GM18519 (cell line): ENCODE results near the gene EEA1.
"Not testable (repeated sequence)": the region's sequence is repeated elsewhere in the genome, so short reads cannot be mapped to it uniquely, and the experiment has no call there.

ENCODE experiments used
- ATAC-seq: cut with Tn5 transposase; IDR thresholded peaks from one replicate; pipeline ENCODE4 v1.9.1; 2021; ENCODE audit warnings: mild to moderate bottlenecking, moderate library complexity; ENCODE audit not compliant: unreplicated experiment, low FRiP score

The EEA1 gene

GRCh38 chr12:92759634-92760268 lies 169.3 kb downstream of the EEA1 start:
- no peak for ATAC-seq

DNA sequence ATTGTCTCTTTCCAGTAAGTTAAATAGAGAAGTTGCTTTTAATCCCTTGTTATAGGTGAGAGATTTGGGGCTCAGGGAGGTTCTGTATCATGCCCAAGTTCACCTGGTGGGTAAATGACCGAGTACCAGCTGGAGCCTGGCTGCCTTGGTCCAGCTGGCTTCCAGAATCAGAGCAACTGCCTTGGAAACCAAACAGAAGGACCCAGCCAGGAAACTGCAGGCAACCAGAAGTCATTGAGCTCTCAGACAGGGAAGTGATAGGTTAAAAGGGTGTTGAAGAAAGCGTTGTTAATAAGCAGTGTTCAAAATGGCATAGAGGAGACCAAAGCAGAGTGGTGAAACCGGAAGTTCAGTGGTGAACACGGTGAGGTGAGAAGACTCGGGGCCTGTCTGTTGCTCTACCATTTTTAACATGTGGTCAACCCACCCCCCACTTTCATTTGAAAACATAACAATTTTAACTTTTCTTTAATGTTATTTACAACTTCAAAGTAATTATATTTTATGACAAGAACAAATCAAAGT lies 171.4 kb downstream of the EEA1 start:
- ATAC-seq = no peak

DNA sequence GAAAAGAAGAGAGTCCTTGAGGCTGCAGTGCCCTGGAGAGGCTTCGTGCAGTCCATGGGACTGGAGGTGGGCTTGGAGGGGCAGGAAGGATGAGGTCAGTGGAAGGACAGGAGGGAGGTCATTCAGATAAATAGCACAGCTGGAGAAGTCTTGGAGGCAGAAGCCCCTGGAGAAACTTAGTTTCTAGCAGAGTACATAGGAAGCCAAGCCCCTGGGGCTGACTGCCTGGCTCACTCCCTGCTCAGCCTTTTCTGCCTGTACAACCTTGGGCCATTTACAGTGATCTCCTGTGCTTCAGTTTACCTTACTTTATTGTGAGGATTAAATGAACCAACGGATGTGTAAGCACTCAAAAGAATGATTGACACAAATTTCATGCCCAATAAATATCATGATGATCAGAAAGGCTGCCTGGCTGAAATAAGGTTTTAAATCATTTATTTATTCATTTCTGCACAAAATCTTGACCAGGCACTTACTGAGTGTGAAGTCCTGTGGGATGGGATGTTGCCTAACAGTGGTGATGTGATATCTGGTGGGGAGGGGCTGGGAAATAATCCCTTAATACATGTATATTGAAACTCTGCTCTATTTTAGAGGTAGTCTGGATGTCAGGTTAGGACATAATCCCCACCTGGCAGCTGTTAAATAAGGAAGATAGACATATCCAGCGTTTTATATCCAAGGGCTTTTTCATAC lies 172.0 kb downstream of the EEA1 start:
- ATAC-seq = no peak

GRCh38 chr12:92753976-92754885 lies 174.9 kb downstream of the EEA1 start:
- no peak for ATAC-seq

DNA sequence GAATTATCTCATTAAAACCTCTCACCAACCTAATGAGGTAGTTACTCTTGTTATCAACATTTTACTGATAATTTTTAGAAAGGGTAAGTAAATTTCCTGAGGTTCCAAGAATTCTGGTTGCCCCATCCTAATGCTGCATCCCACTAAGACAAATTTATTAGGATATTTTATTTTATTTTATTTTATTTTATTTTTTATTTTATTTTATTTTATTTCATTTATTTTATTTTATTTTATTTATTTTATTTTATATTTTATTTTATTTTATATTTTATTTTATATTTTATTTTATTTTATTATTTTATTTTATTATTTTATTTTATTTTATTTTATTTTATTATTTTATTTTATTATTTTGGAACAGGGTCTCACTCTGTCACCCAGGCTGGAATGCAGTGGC lies 179.4 kb downstream of the EEA1 start:
- ATAC-seq = not testable (repeated sequence)

DNA sequence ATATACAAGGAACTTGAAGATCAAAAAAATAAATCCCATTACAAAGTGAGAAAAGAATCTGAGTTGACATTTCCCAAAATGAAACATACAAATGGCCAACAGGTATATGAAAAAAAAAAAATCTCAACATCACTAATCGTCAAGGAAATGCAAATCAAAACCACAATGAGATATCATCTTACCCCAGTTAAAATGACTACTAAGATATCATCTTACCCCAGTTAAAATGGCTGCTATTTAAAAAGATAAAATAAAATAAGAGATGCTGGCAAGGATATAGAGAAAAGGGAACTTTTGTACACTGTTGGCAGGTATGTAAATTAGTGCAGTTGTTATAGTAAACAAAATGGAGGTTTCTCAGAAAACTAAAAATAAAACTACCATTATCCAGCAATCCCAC lies 181.9 kb downstream of the EEA1 start:
- no peak for ATAC-seq

- no peak for ATAC-seq
Observed at GRCh38 chr12:92745856-92746550, 183.1 kb downstream of the EEA1 start.

GRCh38 chr12:92743026-92743425 lies 186.1 kb downstream of the EEA1 start:
- ATAC-seq = no peak

GRCh38 chr12:92740411-92740810 lies 188.7 kb downstream of the EEA1 start:
- ATAC-seq = no peak

- no peak for ATAC-seq
Observed at GRCh38 chr12:92739113-92739512, 190.0 kb downstream of the EEA1 start.

DNA sequence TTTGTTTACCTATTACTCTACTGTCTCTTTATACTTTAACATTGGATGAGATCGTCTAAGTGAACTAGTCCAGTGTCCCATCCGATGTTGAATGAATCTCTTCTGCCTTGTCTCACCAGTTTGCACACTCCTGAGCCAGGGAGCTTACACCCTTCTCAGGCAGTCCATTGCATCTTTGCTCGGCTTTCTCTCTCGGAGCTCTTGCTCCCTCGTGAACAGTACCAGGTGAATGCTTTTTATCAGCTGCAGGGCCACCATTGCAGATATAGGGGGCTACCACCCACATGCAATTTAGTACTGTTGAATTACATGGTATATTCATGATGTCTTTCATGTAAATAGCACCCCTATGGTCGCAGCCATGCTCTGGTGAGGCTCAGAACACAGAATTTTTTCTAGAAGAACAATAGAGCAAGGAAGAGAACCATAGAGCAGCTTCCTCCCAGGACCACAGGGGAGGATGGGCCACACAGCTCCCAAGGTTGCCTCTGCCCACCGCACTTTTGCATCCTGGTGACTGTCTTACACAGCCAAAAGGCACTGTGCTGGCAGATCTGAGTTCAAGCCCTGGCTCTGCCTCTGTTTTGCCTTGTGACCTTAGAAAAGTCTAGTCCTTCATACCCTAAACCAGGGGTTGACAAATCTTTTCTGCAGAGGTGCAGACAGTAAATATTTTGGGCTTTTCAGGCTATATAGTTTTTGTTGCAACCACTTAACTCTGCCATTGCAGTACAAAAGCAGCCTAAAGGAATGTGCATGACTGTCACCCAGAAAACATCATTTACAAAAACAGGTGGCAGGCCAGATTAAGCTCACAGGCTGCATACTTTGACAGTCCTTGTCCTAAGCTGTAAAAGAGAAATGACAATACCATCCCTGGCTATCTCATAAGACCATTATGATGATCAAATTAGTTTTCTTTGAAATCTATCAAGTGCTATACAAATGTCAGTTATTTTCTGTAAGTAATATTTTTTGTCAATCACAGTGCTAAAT lies 190.9 kb downstream of the EEA1 start:
- no peak for ATAC-seq

- ATAC-seq = no peak
Observed at GRCh38 chr12:92736605-92737004, 192.5 kb downstream of the EEA1 start.

- no peak for ATAC-seq
Observed at GRCh38 chr12:92735131-92735721, 193.9 kb downstream of the EEA1 start.

DNA sequence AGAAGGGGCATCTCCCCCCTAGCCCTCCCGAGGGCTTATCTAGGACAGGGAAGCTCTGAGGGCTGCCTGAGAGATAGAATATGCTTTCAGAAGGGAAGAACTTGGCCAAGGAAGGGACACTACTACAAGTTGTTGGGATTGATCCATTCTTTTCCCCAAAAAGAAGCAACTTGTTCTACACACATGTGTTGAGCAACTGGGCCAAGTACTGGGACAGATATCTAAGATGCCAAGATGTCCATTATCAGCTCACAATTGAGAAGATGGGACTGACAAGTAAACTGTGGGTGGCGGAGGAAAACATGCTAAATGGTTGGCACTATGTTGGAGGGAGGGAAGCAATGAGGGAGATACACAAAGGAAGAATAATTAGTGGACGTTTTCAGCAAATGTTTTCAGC lies 195.4 kb downstream of the EEA1 start:
- no peak for ATAC-seq

- no peak for ATAC-seq
Observed at GRCh38 chr12:92733181-92733580, 195.9 kb downstream of the EEA1 start.

GRCh38 chr12:92732716-92733115 lies 196.4 kb downstream of the EEA1 start:
- no peak for ATAC-seq

DNA sequence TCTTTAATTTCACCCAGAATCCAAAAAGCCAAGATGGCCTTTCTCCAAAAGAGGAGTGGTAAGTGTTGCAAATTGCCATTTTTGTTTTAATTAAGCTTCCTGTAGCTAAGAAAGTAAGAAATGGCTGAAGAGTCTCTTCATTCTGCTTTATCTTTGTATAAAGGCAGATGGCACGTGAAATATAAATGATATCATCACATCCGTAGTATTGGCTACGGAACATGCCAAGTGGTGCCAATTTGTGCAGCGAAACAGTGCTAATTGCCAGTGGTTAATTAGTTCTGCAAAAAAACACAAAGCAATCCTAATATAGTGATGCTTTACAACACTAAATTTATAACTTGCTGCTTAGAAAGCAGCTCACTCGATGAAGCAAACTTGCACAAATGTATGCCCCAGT lies 196.9 kb downstream of the EEA1 start:
- ATAC-seq = no peak

- ATAC-seq = no peak
Observed at GRCh38 chr12:92730758-92731157, 198.3 kb downstream of the EEA1 start.

GRCh38 chr12:92729773-92730305 lies 199.3 kb downstream of the EEA1 start:
- ATAC-seq = no peak
